Ascending aorta (tissue), 2 donors: ENCODE results near the gene EPHB6. TPM values are rescaled to one million over a fixed set of nuclear protein-coding genes. Genes with fewer than 3 reads are reported as not detected.
A peak's percentile ranks its signal among the peaks of the same experiment; 100 is the strongest.

Experiments used
- DNase-seq, 2 donors: peaks; one replicate each; pipeline ENCODE4 v3.0.0-alpha.2; 2019; ENCODE audit warnings: low spot score in 2 of 2
- H3K27ac ChIP-seq, 2 donors: fragments of 200-600 bp; sonication (generic); one replicate each; pipeline ENCODE4 v1.5.1; 2016 to 2017; ENCODE audit warnings: mild to moderate bottlenecking in 1 of 2
- H3K27me3 ChIP-seq: fragments of 200-600 bp; sonication (generic); one replicate; pipeline ENCODE4 v1.5.1; 2017
- H3K36me3 ChIP-seq, 2 donors: fragments of 200-600 bp; sonication (generic); one replicate each; pipeline ENCODE4 v1.5.1; 2016
- H3K4me1 ChIP-seq, 2 donors: fragments of 200-600 bp; sonication (generic); one replicate each; pipeline ENCODE4 v1.5.1; 2016 to 2017; ENCODE audit warnings: mild to moderate bottlenecking in 1 of 2
- H3K4me3 ChIP-seq, 2 donors: fragments of 200-600 bp; sonication (generic); one replicate each; pipeline ENCODE4 v1.5.1; 2016 to 2017; ENCODE audit warnings: mild to moderate bottlenecking in 1 of 2
- H3K9me3 ChIP-seq, 2 donors: fragments of 200-600 bp; sonication (generic); one replicate each; pipeline ENCODE4 v1.5.1; 2016
- CTCF ChIP-seq, 3 experiments: fragments of 200-600 bp in 2 of 3; fragments of 450-650 bp in 1 of 3; sonication (generic) in 2 of 3; IDR thresholded peaks; one replicate each; pipeline ENCODE4 v1.5.1; 2016 to 2019; ENCODE audit warnings: antibody characterized with exemption in 3 of 3, mild to moderate bottlenecking in 1 of 3, moderate library complexity in 1 of 3
- intact Hi-C: fragments of 100-400 bp; cut with DNase I; formaldehyde crosslinking; loops from one replicate; pipeline ENCODE4 v1.15.1; 2023
- total RNA-seq: library from RNA; depleted of rRNA; stranded (reverse); fragments of >200 nt; gene quantifications from one replicate; pipeline ENCODE4 v1.1.0, GENCODE V29; 2016

The EPHB6 gene
- total RNA-seq, 1 donor from 2014 or later: 13.1 TPM

- Histone ChIP-seq H3K9me3 (no peaks in the 10 kb centered on the region), H3K4me3 (no peak overlapping the region), H3K27me3 (no peaks in the 10 kb centered on the region), H3K4me1 (no peaks in the 10 kb centered on the region), H3K27ac (no peak overlapping the region), H3K36me3 (no peaks in the 10 kb centered on the region)
- intact Hi-C loops: no loop called here
- no peak for TF ChIP-seq CTCF (IDR thresholded peaks at IDR 0.05)
- DNase-seq: no peak
These were observed 7.5 kb upstream of the EPHB6 start for GRCh38 chr7:142847353-142847752.

- DNase-seq: no peak
- intact Hi-C loops: loop anchor here (10.0 kb wide), 1 partner anchor 534 kb away; the partner anchor contains the start of gene ZYX
- H3K36me3 ChIP-seq: no peaks in the 10 kb centered on the region
- H3K27me3 ChIP-seq: no peaks in the 10 kb centered on the region
- TF ChIP-seq CTCF (IDR thresholded peaks at IDR 0.05): no peak
- H3K4me3 ChIP-seq: no peak overlapping the region
- H3K4me1 ChIP-seq: peaks cover 0 to 5% of the 10 kb centered on the region in 2 donors
- H3K9me3 ChIP-seq: no peaks in the 10 kb centered on the region
- H3K27ac ChIP-seq: no peak overlapping the region
These were observed 3.6 kb upstream of the EPHB6 start for GRCh38 chr7:142851269-142851668.

GRCh38 chr7:142851919-142852318 is 3.0 kb upstream of the EPHB6 start:
- intact Hi-C loops: loop anchor here (10.0 kb wide), 1 partner anchor 533 kb away; the partner anchor contains the start of gene ZYX
- no peaks in the 10 kb centered on the region for H3K27me3 ChIP-seq
- H3K4me3 ChIP-seq: no peak overlapping the region
- peaks cover 0 to 8% of the 10 kb centered on the region in 2 donors for H3K4me1 ChIP-seq
- no peak for TF ChIP-seq CTCF (IDR thresholded peaks at IDR 0.05)
- no peaks in the 10 kb centered on the region for H3K36me3 ChIP-seq
- no peak for DNase-seq
- no peaks in the 10 kb centered on the region for H3K9me3 ChIP-seq
- H3K27ac ChIP-seq: no peak overlapping the region

GRCh38 chr7:142853739-142854371 is 1.0 kb upstream of the EPHB6 start:
- Histone ChIP-seq H3K36me3 (no peaks in the 10 kb centered on the region), H3K4me3 (peak overlapping the region; percentile 77 to 78), H3K27ac (peak overlapping the region; percentile 42 to 80), H3K4me1 (peaks cover 0 to 8% of the 10 kb centered on the region in 2 donors), H3K27me3 (no peaks in the 10 kb centered on the region), H3K9me3 (no peaks in the 10 kb centered on the region)
- TF ChIP-seq CTCF (IDR thresholded peaks at IDR 0.05): peak; percentile 64 to 83 (median 83)
- intact Hi-C loops: loop anchor here (1.0 to 10.0 kb wide), 4 partner anchors 12 to 531 kb away; partner anchors contain the start of gene ZYX
- peak in 1 of 2 donors; percentile 74 for DNase-seq

GRCh38 chr7:142855114-142855743 is 353 bp downstream of the EPHB6 start:
- no peaks in the 10 kb centered on the region for H3K27me3 ChIP-seq
- no peaks in the 10 kb centered on the region for H3K36me3 ChIP-seq
- intact Hi-C loops: loop anchor here (2.0 to 10.0 kb wide), 3 partner anchors 154 to 530 kb away; partner anchors contain the start of gene ZYX
- H3K27ac ChIP-seq: peak overlapping the region; percentile 39 to 80
- DNase-seq: no peak
- peak overlapping the region; percentile 77 to 78 for H3K4me3 ChIP-seq
- no peaks in the 10 kb centered on the region for H3K9me3 ChIP-seq
- H3K4me1 ChIP-seq: peaks cover 0 to 8% of the 10 kb centered on the region in 2 donors
- TF ChIP-seq CTCF (IDR thresholded peaks at IDR 0.05): no peak
